GM10847 (cell line): ENCODE measurements around the gene CACNA2D1.

ENCODE experiments used
- POLR2A ChIP-seq: IDR thresholded peaks from 2 replicates; pipeline ENCODE4 v1.6.1; 2011; ENCODE audit not compliant: insufficient read length; ENCODE audit errors: extremely low read depth

Gene CACNA2D1

GRCh38 chr7:82167558-82168314 is 275.8 kb downstream of the CACNA2D1 start:
- no peak for TF ChIP-seq POLR2A

DNA sequence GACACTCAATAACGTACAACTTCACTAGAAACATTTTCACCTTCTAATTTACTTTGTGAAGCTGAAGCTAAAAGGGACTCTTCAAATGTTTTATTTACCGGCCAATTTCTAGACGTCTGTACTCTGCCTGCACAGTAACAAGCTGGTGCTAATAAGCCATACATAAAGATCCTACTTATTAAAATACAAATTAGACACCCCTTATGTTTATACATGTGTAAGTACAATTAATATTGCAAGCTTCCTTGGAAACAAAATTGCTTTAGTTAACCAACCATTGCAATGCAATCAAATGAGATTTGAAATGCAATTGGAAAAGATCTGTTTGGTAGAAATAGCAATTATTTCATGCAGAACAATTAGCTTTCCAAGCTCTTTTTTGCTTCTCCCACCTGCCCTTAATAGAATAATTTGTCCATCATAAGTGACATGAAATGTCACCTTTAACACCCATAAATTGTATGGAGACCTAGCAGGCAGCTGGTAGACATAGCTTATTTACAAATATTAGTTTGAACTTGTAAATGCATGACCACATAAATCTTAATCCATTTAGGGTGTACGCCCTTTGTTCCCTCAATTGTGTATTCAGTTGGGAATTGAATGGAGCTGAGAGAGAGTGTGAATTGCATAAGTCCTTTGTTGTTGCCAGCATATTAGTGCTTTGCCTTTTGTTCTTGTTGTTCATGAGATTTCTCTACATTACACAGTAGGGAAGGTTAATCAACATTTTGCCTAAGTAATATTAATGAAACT is 277.1 kb downstream of the CACNA2D1 start:
- TF ChIP-seq POLR2A = no peak

- no peak for TF ChIP-seq POLR2A
Observed at GRCh38 chr7:82164813-82165212, 278.8 kb downstream of the CACNA2D1 start.

DNA sequence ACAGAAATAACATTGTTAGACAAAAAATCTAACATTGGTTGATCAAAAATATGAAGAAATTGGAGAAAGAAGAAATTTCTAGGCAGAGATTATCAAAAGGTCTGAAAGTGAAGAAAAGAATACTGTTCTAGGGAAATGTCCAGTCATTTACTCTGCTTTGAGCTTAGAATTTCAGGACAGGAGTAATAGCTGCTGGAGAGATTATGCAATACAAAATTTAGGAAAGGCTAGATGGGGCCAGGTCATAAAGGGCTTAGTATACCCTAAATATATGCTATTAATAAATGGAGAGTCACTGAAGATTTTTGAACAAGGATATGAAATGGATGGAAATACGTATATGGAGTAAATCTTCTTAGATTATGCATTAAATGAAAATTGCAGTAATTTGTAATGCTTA is 279.2 kb downstream of the CACNA2D1 start:
- TF ChIP-seq POLR2A = no peak

DNA sequence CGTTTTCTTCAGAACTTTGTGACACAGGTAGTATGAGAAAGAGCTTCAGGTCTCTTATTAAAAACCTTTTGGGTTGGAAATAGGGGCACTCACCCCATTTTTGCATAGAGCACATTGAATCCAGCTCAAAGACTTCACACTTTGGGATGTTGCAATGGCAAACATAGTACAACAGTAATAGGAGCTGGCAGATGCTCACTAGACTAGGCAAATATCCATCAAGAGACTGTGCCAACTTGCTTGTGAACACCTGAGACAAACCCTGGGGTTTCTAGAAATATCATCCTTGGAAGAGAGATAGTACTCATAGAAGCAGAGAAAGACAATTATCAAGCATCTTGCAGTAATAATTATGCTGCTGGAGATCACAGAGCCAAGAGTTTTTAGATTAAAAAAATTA is 280.0 kb downstream of the CACNA2D1 start:
- TF ChIP-seq POLR2A = no peak

DNA sequence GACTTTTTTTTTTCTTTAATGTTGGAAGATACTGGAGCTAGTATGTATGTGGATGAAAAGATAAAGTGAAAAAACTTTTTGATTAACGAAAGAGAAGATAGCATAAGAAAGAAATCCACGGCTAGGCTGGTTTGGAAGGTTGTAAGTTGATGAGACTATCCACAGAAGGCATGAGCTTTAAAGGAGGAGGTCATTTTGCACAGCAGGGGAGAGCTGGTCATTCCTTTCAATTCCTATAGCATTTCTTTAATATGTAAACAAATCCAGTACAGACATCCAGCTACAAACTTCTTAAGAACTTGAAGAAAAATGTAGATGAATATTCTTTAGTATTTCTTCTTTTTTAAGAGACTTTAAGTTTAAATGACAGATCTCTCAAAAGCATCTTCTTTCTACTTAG is 281.3 kb downstream of the CACNA2D1 start:
- no peak for TF ChIP-seq POLR2A

- no peak for TF ChIP-seq POLR2A
Observed at GRCh38 chr7:82158327-82158726, 285.2 kb downstream of the CACNA2D1 start.

DNA sequence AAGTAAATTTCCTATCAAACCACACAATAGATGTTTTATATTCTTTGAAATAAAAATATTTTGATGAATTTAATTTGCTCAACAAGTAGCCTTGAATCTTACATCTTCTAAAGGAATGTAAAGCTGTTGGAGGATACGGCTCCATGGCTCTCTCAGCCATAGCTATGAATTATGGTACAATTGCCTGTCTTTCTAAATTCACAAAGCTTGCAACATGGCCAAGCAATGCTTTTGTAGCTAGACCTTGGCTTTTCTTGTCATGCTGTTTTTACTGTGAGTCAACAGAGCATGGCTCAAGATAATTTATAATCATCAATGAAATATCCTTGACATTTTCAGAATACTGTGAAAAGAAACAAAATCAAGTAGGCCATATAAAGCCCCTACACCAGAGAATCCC is 286.7 kb downstream of the CACNA2D1 start:
- no peak for TF ChIP-seq POLR2A

GRCh38 chr7:82156168-82156567 is 287.4 kb downstream of the CACNA2D1 start:
- no peak for TF ChIP-seq POLR2A

- no peak for TF ChIP-seq POLR2A
Observed at GRCh38 chr7:82154728-82155127, 288.8 kb downstream of the CACNA2D1 start.

GRCh38 chr7:82153776-82154175 is 289.8 kb downstream of the CACNA2D1 start:
- TF ChIP-seq POLR2A = no peak

GRCh38 chr7:82152858-82153257 is 290.7 kb downstream of the CACNA2D1 start:
- no peak for TF ChIP-seq POLR2A

DNA sequence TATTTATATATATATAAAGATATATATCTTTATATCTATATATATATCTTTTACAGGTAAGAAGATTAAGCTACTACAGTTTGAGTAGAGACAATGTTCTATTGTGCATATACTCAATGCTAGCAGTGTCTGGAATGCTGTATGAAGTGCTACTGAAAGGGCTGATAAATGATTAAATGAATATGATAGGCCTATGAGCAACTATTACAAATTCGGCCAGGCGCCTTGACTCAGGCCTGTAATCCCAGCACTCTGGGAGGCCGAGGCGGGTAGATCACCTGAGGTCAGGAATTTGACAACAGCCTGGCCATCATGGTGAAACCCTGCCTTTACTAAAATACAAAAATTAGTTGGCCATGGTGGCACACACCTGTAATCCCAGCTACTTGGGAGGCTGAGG is 297.1 kb downstream of the CACNA2D1 start:
- TF ChIP-seq POLR2A = no peak

GRCh38 chr7:82142263-82142864 is 301.2 kb downstream of the CACNA2D1 start:
- no peak for TF ChIP-seq POLR2A

GRCh38 chr7:82141427-82141826 is 302.1 kb downstream of the CACNA2D1 start:
- TF ChIP-seq POLR2A = no peak

- TF ChIP-seq POLR2A = no peak
Observed at GRCh38 chr7:82131215-82131614, 312.4 kb downstream of the CACNA2D1 start.
